Neural progenitor cell (in vitro differentiated cells): Measurements from ENCODE around the gene RAB31.

Source experiments
- EZH2 ChIP-seq: fragments of 200-600 bp; sonication (generic); IDR thresholded peaks from 2 replicates; pipeline ENCODE4 v1.6.1; 2017; ENCODE audit warnings: antibody characterized with exemption, mild to moderate bottlenecking, moderate library complexity
- EZH2phosphoT487 ChIP-seq: fragments of 200-600 bp; sonication (generic); IDR thresholded peaks from 2 replicates; pipeline ENCODE4 v1.6.1; 2017; ENCODE audit warnings: antibody characterized with exemption
- TF ChIP-seq, protein P1 (sequence below): fragments of 200-600 bp; sonication (generic); IDR thresholded peaks from 2 replicates; pipeline ENCODE4 v1.5.1; 2017; ENCODE audit warnings: antibody characterized with exemption, mild to moderate bottlenecking

DNA sequence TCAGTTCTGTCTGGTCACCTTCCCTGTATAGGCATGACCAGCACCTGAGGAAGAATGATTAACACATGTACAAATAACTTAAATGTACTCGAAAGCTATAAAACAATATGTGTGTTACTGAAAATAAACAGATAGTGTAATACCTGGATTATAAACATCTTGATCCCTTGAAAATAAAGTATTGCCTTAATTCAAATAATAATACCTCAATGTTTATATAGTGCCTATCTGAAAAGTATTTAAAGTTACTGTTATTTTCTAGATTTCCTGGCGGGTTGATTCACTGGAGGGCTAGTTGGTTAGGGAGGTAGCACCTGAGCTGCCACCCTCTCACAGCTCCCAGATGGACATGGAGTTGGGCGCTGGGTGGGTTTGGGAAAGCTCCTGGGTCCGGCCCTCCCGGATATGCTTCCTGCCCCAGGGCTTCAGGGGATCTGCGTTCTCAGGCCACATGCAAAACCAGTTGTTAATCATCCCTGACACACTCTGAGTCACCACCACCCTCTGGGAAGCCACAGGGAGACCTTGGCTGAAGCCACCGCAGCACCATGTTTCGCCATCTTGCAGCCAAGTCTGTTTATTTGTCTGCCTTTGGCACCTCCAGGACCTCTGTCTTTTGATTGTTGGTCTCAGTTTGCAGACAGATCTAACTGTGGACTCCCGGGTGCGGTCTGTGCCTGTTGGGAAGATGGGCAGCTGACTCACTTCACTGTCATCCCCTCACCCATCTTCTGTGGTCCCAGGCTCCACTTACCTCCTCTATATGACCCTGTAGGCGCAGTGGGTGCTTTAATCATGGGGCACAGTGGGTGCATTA lies 35.3 kb downstream of the RAB31 start:
- TF ChIP-seq EZH2 (no peak), EZH2phosphoT487 (no peak)
- TF ChIP-seq, protein P1, sequence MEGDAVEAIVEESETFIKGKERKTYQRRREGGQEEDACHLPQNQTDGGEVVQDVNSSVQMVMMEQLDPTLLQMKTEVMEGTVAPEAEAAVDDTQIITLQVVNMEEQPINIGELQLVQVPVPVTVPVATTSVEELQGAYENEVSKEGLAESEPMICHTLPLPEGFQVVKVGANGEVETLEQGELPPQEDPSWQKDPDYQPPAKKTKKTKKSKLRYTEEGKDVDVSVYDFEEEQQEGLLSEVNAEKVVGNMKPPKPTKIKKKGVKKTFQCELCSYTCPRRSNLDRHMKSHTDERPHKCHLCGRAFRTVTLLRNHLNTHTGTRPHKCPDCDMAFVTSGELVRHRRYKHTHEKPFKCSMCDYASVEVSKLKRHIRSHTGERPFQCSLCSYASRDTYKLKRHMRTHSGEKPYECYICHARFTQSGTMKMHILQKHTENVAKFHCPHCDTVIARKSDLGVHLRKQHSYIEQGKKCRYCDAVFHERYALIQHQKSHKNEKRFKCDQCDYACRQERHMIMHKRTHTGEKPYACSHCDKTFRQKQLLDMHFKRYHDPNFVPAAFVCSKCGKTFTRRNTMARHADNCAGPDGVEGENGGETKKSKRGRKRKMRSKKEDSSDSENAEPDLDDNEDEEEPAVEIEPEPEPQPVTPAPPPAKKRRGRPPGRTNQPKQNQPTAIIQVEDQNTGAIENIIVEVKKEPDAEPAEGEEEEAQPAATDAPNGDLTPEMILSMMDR: no peak
